Bronchial epithelial cell (primary cell): ENCODE results near the gene TSPAN18. TPM values are rescaled to one million over a fixed set of nuclear protein-coding genes. Genes with fewer than 3 reads are reported as not detected.

Experiments
- DNase-seq: peaks from one replicate; pipeline ENCODE4 v3.0.0-alpha.2; 2010; ENCODE audit warnings: low read depth
- FAIRE-seq: peaks from 2 replicates; lab custom pipeline; 2011; peaks lifted over from hg19 to GRCh38; lab: Jason Lieb, UNC
- H3K27me3 ChIP-seq: 2 replicates; pipeline ENCODE4 v1.5.1; 2011; ENCODE audit warnings: low read length; ENCODE audit not compliant: control insufficient read depth, insufficient read depth
- H3K36me3 ChIP-seq: 2 replicates; pipeline ENCODE4 v1.5.1; 2011; ENCODE audit warnings: low read length; ENCODE audit not compliant: control insufficient read depth, insufficient read depth
- H3K4me3 ChIP-seq: 2 replicates; pipeline ENCODE4 v1.5.1; 2011; ENCODE audit warnings: mild to moderate bottlenecking, low read depth, low read length, control low read depth
- total RNA-seq: library from RNA; depleted of rRNA; stranded (reverse); fragments of >200 nt; gene quantifications from 2 replicates; pipeline ENCODE4 v1.2.1, GENCODE V29; 2014
- TF ChIP-seq, protein P1 (sequence below): IDR thresholded peaks from 2 replicates; pipeline ENCODE4 v1.5.1; 2011; ENCODE audit warnings: mild to moderate bottlenecking, moderate library complexity, low read length, control low read depth, inconsistent platforms; ENCODE audit not compliant: insufficient read depth, severe bottlenecking

Gene TSPAN18
- total RNA-seq, 1 donor from 2014 or later, result not detected

DNA sequence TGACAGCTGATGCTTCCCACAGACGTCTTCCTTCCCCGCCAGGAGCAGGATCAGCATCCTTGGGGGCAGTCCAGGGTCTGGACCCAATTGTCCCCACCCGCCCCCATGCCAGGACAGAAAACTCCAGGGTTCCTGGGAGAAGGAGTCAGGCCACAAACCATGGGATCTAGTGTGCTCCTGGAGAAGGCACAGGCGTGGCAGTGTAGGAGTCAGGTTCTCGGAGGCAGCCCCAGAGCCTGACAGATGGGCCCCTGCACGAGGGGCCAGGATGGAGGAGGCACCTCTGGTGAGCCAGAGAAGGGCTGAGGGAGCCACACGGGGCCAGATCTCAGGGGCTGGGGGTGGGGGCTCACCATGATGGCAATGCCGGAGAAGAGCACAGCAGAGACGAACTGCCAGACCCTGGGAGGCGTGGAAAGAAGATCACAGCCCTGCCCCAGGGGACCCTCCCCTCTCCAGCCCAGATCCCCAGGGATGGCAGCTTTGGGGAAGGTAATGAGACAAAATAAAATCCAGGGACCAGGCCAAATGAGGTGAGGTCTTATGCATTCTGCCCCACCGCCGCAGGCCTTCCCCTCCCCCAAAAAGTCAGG, 210.3 kb downstream of the TSPAN18 start:
- TF ChIP-seq, protein P1, sequence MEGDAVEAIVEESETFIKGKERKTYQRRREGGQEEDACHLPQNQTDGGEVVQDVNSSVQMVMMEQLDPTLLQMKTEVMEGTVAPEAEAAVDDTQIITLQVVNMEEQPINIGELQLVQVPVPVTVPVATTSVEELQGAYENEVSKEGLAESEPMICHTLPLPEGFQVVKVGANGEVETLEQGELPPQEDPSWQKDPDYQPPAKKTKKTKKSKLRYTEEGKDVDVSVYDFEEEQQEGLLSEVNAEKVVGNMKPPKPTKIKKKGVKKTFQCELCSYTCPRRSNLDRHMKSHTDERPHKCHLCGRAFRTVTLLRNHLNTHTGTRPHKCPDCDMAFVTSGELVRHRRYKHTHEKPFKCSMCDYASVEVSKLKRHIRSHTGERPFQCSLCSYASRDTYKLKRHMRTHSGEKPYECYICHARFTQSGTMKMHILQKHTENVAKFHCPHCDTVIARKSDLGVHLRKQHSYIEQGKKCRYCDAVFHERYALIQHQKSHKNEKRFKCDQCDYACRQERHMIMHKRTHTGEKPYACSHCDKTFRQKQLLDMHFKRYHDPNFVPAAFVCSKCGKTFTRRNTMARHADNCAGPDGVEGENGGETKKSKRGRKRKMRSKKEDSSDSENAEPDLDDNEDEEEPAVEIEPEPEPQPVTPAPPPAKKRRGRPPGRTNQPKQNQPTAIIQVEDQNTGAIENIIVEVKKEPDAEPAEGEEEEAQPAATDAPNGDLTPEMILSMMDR, result no peak
- Histone ChIP-seq H3K36me3 (no peaks in the 10 kb centered on the region), H3K4me3 (no peak overlapping the region), H3K27me3 (no peaks in the 10 kb centered on the region)
- no peak for FAIRE-seq
- no peak for DNase-seq

DNA sequence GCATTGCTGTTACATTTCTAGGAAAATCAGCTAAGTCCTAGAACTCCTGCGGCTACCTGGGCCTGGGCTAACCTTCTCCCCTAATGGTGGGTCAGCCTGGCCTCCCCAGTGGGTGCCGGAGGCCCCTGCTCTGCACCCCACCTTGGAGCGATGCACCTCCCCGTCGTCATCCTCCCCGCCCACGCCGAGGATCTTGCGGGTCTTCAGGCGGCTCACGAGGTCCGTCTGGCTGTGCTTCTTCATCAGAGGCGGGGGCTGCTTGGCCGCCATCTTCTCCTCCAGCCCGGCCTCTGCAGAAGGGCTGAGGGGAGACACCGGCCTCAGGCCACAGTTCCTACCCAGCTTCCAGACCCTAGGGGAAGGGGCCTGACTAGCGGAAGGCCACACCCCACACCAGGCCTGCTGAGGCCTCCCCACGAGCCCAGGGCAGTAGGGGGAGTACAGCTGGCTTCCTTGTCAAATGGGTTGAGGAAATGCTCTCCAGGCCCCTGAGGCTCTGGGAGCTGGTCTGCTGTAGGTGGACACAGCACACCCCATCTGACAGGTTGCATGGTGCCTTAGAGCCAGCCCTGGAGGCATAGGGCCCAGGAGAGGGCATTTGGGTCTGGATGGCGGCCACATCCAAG, 211.4 kb downstream of the TSPAN18 start:
- Histone ChIP-seq H3K4me3 (no peak overlapping the region), H3K27me3 (peaks cover 3% of the 10 kb centered on the region), H3K36me3 (no peaks in the 10 kb centered on the region)
- FAIRE-seq (no peak), DNase-seq (no peak)
- TF ChIP-seq, protein P1, result no peak

DNA sequence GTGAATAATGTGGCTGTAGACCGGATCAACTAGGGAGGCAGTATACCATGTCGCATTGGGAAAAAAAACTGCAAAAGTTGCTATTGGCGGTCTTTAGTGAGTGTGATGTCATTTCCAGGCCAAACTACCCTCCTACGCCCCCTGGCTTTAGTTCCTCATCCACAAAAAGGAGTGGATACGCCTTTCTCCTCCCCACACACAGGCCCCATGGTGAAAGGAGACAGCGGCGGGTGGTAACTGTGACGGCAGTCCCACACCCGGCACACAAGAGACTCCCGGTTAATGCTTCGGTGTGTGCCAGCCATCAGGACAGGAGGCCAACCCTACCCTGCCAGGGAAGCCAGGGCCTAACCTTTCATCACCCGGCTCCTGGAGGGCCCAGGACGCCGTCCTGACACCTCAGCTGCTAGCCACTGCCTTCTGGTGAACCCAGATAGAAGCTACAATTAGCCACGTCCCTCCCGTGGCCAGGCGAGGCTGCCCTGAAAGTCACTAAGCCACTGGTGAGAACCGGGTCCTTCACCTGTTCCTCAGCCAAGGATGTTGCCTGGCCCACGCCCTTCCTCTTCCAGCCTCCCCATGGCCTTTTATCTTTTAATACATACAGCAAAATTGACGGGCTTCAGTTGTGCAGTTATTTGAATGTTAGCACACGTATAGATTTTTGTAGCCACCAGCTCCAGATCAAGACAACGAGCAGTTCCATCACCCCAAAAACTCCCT, 213.1 kb downstream of the TSPAN18 start:
- H3K4me3 ChIP-seq, result no peak overlapping the region
- FAIRE-seq, result no peak
- DNase-seq, result no peak
- TF ChIP-seq, protein P1, result no peak
- H3K36me3 ChIP-seq, result no peaks in the 10 kb centered on the region
- H3K27me3 ChIP-seq, result peaks cover 3% of the 10 kb centered on the region

DNA sequence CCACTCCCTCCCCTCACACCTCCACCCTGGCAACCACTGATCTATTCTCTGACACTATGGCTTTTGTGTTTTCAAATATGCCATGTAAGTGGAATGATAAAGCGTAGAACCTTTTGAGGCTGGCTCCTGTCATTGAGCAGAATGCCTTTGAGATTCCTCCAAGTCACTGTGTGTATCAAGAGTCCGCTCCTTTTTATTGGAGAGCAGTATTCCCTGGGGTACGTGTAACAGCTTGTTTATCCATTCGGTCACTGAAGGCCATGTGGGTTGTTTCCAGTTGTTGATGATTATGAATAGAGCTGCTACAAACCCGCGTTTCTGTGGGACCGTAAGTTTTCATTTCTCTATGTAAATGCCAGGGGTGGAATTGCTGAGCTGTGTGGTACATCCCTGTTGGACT, 213.6 kb downstream of the TSPAN18 start:
- FAIRE-seq, result no peak

DNA sequence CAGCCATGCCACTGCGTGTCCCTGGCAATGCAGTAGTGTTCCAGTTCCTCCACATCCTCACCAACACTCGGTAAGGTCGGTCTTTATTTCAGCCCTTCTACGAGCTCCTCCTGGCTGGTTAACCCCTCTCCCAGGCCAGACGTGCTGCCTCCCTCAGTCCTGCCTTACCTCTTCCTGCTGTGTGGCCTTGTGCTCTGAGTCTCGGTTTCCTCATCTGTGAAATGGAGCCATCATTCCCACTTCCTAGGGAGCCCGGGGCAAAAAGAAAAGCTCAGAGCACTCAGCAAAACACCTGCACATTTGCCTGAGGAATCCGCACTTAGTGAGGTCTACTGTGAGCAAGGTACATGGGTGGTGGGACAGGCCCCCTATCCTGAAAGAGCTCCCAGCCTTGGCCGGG, 214.1 kb downstream of the TSPAN18 start:
- no peak for FAIRE-seq
- Histone ChIP-seq H3K36me3 (no peaks in the 10 kb centered on the region), H3K27me3 (peaks cover 3% of the 10 kb centered on the region), H3K4me3 (no peak overlapping the region)
- DNase-seq, result no peak
- TF ChIP-seq, protein P1, result no peak

More for the DNA sequence above, 213.6 kb downstream of the TSPAN18 start:
- no peak for DNase-seq
- peaks cover 3% of the 10 kb centered on the region for H3K27me3 ChIP-seq
- H3K36me3 ChIP-seq, result no peaks in the 10 kb centered on the region
- TF ChIP-seq, protein P1, result no peak
- H3K4me3 ChIP-seq, result no peak overlapping the region
